Mesenchymal stem cell (in vitro differentiated cells and primary cell): ENCODE measurements around the gene RAD51B.

Source experiments
- DNase-seq: peaks from one replicate; pipeline ENCODE4 v3.0.0-alpha.2; 2013
- H2AFZ ChIP-seq: one replicate; pipeline ENCODE4 v1.6.1; 2013; ENCODE audit warnings: low read depth, mild to moderate bottlenecking, control low read depth, inconsistent platforms, low read length, moderate library complexity
- H2AK5ac ChIP-seq: 2 replicates; pipeline ENCODE4 v1.6.1; 2013; ENCODE audit warnings: low read length, moderate library complexity, mild to moderate bottlenecking, inconsistent platforms; ENCODE audit not compliant: severe bottlenecking
- H2BK120ac ChIP-seq: one replicate; pipeline ENCODE4 v1.6.1; 2013; ENCODE audit warnings: low read depth, mild to moderate bottlenecking, inconsistent platforms, low read length, moderate library complexity
- H2BK12ac ChIP-seq, 2 experiments: one replicate each; pipeline ENCODE4 v1.6.1; 2013; ENCODE audit warnings: inconsistent platforms in 2 of 2, low read length in 2 of 2, mild to moderate bottlenecking in 2 of 2, moderate library complexity in 2 of 2, control low read depth in 1 of 2
- H2BK15ac ChIP-seq: one replicate; pipeline ENCODE4 v1.6.1; 2013; ENCODE audit warnings: mild to moderate bottlenecking, low read depth, inconsistent platforms; ENCODE audit not compliant: poor library complexity, severe bottlenecking
- H2BK5ac ChIP-seq: 2 replicates; pipeline ENCODE4 v1.6.1; 2013; ENCODE audit warnings: low read depth, mild to moderate bottlenecking, low read length, control low read depth, inconsistent platforms; ENCODE audit not compliant: poor library complexity, severe bottlenecking
- H3K14ac ChIP-seq, 2 experiments: one replicate each; pipeline ENCODE4 v1.6.1; 2013; ENCODE audit warnings: inconsistent platforms in 2 of 2, low read length in 2 of 2, control low read depth in 1 of 2, mild to moderate bottlenecking in 1 of 2, moderate library complexity in 1 of 2
- H3K18ac ChIP-seq, 2 experiments: one replicate each; pipeline ENCODE4 v1.6.1; 2013; ENCODE audit warnings: inconsistent platforms in 2 of 2, low read length in 2 of 2, control low read depth in 1 of 2, low read depth in 1 of 2, mild to moderate bottlenecking in 1 of 2
- H3K23ac ChIP-seq, 2 experiments: one replicate each; pipeline ENCODE4 v1.6.1; 2013; ENCODE audit warnings: inconsistent platforms in 2 of 2, low read length in 2 of 2, mild to moderate bottlenecking in 2 of 2, moderate library complexity in 2 of 2, control low read depth in 1 of 2
- H3K27ac ChIP-seq: 2 replicates; pipeline ENCODE4 v1.5.1; 2013; ENCODE audit warnings: mild to moderate bottlenecking, moderate library complexity, low read length, control low read depth, inconsistent platforms; ENCODE audit not compliant: poor library complexity, severe bottlenecking
- H3K27me3 ChIP-seq, 2 experiments: 2 replicates each; pipeline versions ENCODE4 v1.6.1 to v1.7.0; 2013; ENCODE audit warnings: low read length in 2 of 2, mild to moderate bottlenecking in 2 of 2, moderate library complexity in 2 of 2, control low read depth in 1 of 2, inconsistent platforms in 1 of 2; ENCODE audit not compliant: control insufficient read depth in 1 of 2, insufficient read depth in 1 of 2
- H3K36me3 ChIP-seq, 2 experiments: 2 replicates each; pipeline versions ENCODE4 v1.6.1 to v1.7.0; 2013; ENCODE audit warnings: low read length in 2 of 2, control low read depth in 1 of 2, inconsistent platforms in 1 of 2, low read depth in 1 of 2, mild to moderate bottlenecking in 1 of 2; ENCODE audit not compliant: insufficient read depth in 2 of 2, control insufficient read depth in 1 of 2
- H3K4ac ChIP-seq, 2 experiments: one replicate each; pipeline ENCODE4 v1.6.1; 2013; ENCODE audit warnings: inconsistent platforms in 2 of 2, low read length in 2 of 2, mild to moderate bottlenecking in 2 of 2, moderate library complexity in 2 of 2, control low read depth in 1 of 2, low read depth in 1 of 2
- H3K4me1 ChIP-seq: 2 replicates; pipeline ENCODE4 v1.6.1; 2013; ENCODE audit warnings: low read depth, low read length, control low read depth; ENCODE audit not compliant: control insufficient read depth, insufficient read depth
- H3K4me2 ChIP-seq: 2 replicates; pipeline ENCODE4 v1.6.1; 2013; ENCODE audit warnings: low read length, mild to moderate bottlenecking, inconsistent platforms; ENCODE audit not compliant: poor library complexity, severe bottlenecking
- H3K4me3 ChIP-seq, 2 experiments: 2 replicates each; pipeline versions ENCODE4 v1.5.1 to v1.7.0; 2013; ENCODE audit warnings: low read length in 2 of 2, mild to moderate bottlenecking in 2 of 2, control low read depth in 1 of 2, low read depth in 1 of 2; ENCODE audit not compliant: insufficient read depth in 1 of 2
- H3K79me1 ChIP-seq: replicated peaks from 2 replicates; pipeline ENCODE4 v1.6.1; 2013; ENCODE audit warnings: mild to moderate bottlenecking, control low read depth, low read length, inconsistent platforms; ENCODE audit not compliant: poor library complexity, severe bottlenecking
- H3K9ac ChIP-seq: 2 replicates; pipeline ENCODE4 v1.7.0; 2013; ENCODE audit warnings: mild to moderate bottlenecking, low read length, moderate library complexity
- H3K9me3 ChIP-seq: 2 replicates; pipeline ENCODE4 v1.7.0; 2013; ENCODE audit warnings: mild to moderate bottlenecking, low read length; ENCODE audit not compliant: control insufficient read depth
- H4K8ac ChIP-seq: one replicate; pipeline ENCODE4 v1.6.1; 2013; ENCODE audit warnings: inconsistent platforms, mild to moderate bottlenecking, low read length, moderate library complexity
- H4K91ac ChIP-seq: one replicate; pipeline ENCODE4 v1.6.1; 2013; ENCODE audit warnings: mild to moderate bottlenecking, low read length, inconsistent platforms
- WGBS: methylation state at CpG from one replicate; pipeline ENCODE4 v1.1.7; 2013; ENCODE audit warnings: mixed read lengths; 5-methylcytosine and 5-hydroxymethylcytosine counted together

RAD51B gene

GRCh38 chr14:67886191-67886590 is 66.6 kb downstream of the RAD51B start:
- Histone ChIP-seq H2BK12ac (no peak overlapping the region), H4K8ac (no peak overlapping the region), H2BK120ac (no peak overlapping the region), H3K14ac (no peak overlapping the region), H3K4me2 (no peak overlapping the region), H4K91ac (no peak overlapping the region), H3K79me1 (no peaks in the 10 kb centered on the region), H3K9me3 (no peaks in the 10 kb centered on the region), H3K27ac (no peak overlapping the region), H3K27me3 (no peaks in the 10 kb centered on the region), H3K23ac (no peak overlapping the region), H3K9ac (no peak overlapping the region), H2BK5ac (no peak overlapping the region), H3K4me1 (no peaks in the 10 kb centered on the region), H2AFZ (no peak overlapping the region), H2AK5ac (peak overlapping the region; percentile 56), H3K36me3 (no peaks in the 10 kb centered on the region), H3K4me3 (no peak overlapping the region), H3K18ac (no peak overlapping the region), H3K4ac (no peak overlapping the region), H2BK15ac (no peak overlapping the region)
- DNase-seq: no peak
- 70% methylated on average over 2 of the region's 2 CpGs for WGBS

GRCh38 chr14:67887478-67887877 is 67.9 kb downstream of the RAD51B start:
- Histone ChIP-seq H3K27ac (no peak overlapping the region), H3K27me3 (no peaks in the 10 kb centered on the region), H2BK5ac (no peak overlapping the region), H3K4me1 (peaks cover 2% of the 10 kb centered on the region), H3K9me3 (no peaks in the 10 kb centered on the region), H2BK120ac (no peak overlapping the region), H3K23ac (no peak overlapping the region), H4K91ac (no peak overlapping the region), H3K14ac (no peak overlapping the region), H3K18ac (no peak overlapping the region), H3K4me3 (no peak overlapping the region), H3K9ac (no peak overlapping the region), H4K8ac (no peak overlapping the region), H3K4me2 (no peak overlapping the region), H3K36me3 (no peaks in the 10 kb centered on the region), H2BK15ac (no peak overlapping the region), H3K4ac (no peak overlapping the region), H2AFZ (no peak overlapping the region), H3K79me1 (no peaks in the 10 kb centered on the region), H2AK5ac (no peak overlapping the region), H2BK12ac (no peak overlapping the region)
- 9% methylated on average over 2 of the region's 3 CpGs for WGBS
- DNase-seq: no peak

GRCh38 chr14:67889455-67889854 is 69.9 kb downstream of the RAD51B start:
- H2BK120ac ChIP-seq: no peak overlapping the region
- no peaks in the 10 kb centered on the region for H3K36me3 ChIP-seq
- no peak overlapping the region for H3K23ac ChIP-seq
- no peak overlapping the region for H4K8ac ChIP-seq
- H3K4me3 ChIP-seq: no peak overlapping the region
- WGBS: 100% methylated on average over 2 of the region's 4 CpGs
- no peak overlapping the region for H3K18ac ChIP-seq
- H2BK15ac ChIP-seq: no peak overlapping the region
- H3K14ac ChIP-seq: no peak overlapping the region
- no peak overlapping the region for H3K4me2 ChIP-seq
- no peak overlapping the region for H2AFZ ChIP-seq
- no peak overlapping the region for H3K4ac ChIP-seq
- DNase-seq: no peak
- H3K4me1 ChIP-seq: peaks cover 7% of the 10 kb centered on the region
- H3K9me3 ChIP-seq: no peaks in the 10 kb centered on the region
- H2AK5ac ChIP-seq: no peak overlapping the region
- H4K91ac ChIP-seq: no peak overlapping the region
- no peak overlapping the region for H2BK12ac ChIP-seq
- H3K9ac ChIP-seq: peak overlapping the region; percentile 49
- no peaks in the 10 kb centered on the region for H3K27me3 ChIP-seq
- no peak overlapping the region for H2BK5ac ChIP-seq
- no peak overlapping the region for H3K27ac ChIP-seq
- H3K79me1 ChIP-seq: no peaks in the 10 kb centered on the region

- Histone ChIP-seq H3K18ac (no peak overlapping the region), H3K79me1 (no peaks in the 10 kb centered on the region), H3K27me3 (no peaks in the 10 kb centered on the region), H4K8ac (no peak overlapping the region), H2BK5ac (no peak overlapping the region), H3K27ac (peak overlapping the region; percentile 6), H3K9me3 (no peaks in the 10 kb centered on the region), H2AFZ (no peak overlapping the region), H3K4me1 (peaks cover 7% of the 10 kb centered on the region), H3K4me2 (no peak overlapping the region), H2BK12ac (no peak overlapping the region), H2AK5ac (no peak overlapping the region), H3K36me3 (no peaks in the 10 kb centered on the region), H2BK120ac (no peak overlapping the region), H3K14ac (no peak overlapping the region), H3K9ac (no peak overlapping the region), H4K91ac (no peak overlapping the region), H3K23ac (no peak overlapping the region), H2BK15ac (no peak overlapping the region), H3K4ac (no peak overlapping the region), H3K4me3 (no peak overlapping the region)
- 20% methylated on average over 1 of the region's 1 CpG for WGBS
- peak; percentile 15 for DNase-seq
Observed at GRCh38 chr14:67892466-67893100, 73.0 kb downstream of the RAD51B start.
